Nephron progenitor cell (in vitro differentiated cells): ENCODE data around the gene CAD.
A peak's percentile ranks its signal among the peaks of the same experiment; 100 is the strongest.

ENCODE experiments used
- DNase-seq: peaks from one replicate; pipeline ENCODE4 v3.0.0; 2021
- H3K27ac Mint-ChIP-seq: 2 replicates; pipeline ENCODE4 v1.8.0; 2021; ENCODE audit warnings: mild to moderate bottlenecking, moderate library complexity, mixed read lengths
- H3K27me3 Mint-ChIP-seq: 2 replicates; pipeline ENCODE4 v1.8.0; 2021; ENCODE audit warnings: mild to moderate bottlenecking, low read depth, mixed read lengths; ENCODE audit not compliant: poor library complexity
- H3K36me3 Mint-ChIP-seq: 2 replicates; pipeline ENCODE4 v1.8.0; 2021; ENCODE audit warnings: low read depth, mixed read lengths
- H3K4me1 Mint-ChIP-seq: 2 replicates; pipeline ENCODE4 v1.8.0; 2021; ENCODE audit warnings: mixed read lengths
- H3K4me3 Mint-ChIP-seq: 2 replicates; pipeline ENCODE4 v1.8.0; 2021; ENCODE audit warnings: mild to moderate bottlenecking, moderate library complexity, mixed read lengths
- H3K9me3 Mint-ChIP-seq: 2 replicates; pipeline ENCODE4 v1.8.0; 2021; ENCODE audit warnings: mild to moderate bottlenecking, moderate library complexity, mixed read lengths
- CTCF ChIP-seq: fragments of 200-600 bp; sonication (generic); IDR thresholded peaks from 2 replicates; pipeline ENCODE4 v1.5.0; 2021; ENCODE audit warnings: antibody characterized with exemption

CAD gene

GRCh38 chr2:27225526-27225925 lies 8.4 kb downstream of the CAD start:
- Mint-ChIP-seq H3K27ac (peak overlapping the region; percentile 61), H3K4me3 (no peak overlapping the region), H3K36me3 (peaks cover 74% of the 10 kb centered on the region), H3K27me3 (peaks cover 4% of the 10 kb centered on the region), H3K9me3 (no peaks in the 10 kb centered on the region), H3K4me1 (no peaks in the 10 kb centered on the region)
- DNase-seq = no peak
- TF ChIP-seq CTCF = no peak

GRCh38 chr2:27227501-27227900 lies 10.3 kb downstream of the CAD start:
- Mint-ChIP-seq H3K4me3 (no peak overlapping the region), H3K27ac (no peak overlapping the region), H3K4me1 (no peaks in the 10 kb centered on the region), H3K9me3 (no peaks in the 10 kb centered on the region), H3K36me3 (peaks cover 76% of the 10 kb centered on the region), H3K27me3 (peaks cover 4% of the 10 kb centered on the region)
- no peak for TF ChIP-seq CTCF
- DNase-seq = no peak

- no peaks in the 10 kb centered on the region for H3K27me3 Mint-ChIP-seq
- no peak for TF ChIP-seq CTCF
- H3K9me3 Mint-ChIP-seq = no peaks in the 10 kb centered on the region
- DNase-seq = no peak
- peaks cover 73% of the 10 kb centered on the region for H3K36me3 Mint-ChIP-seq
- no peak overlapping the region for H3K27ac Mint-ChIP-seq
- H3K4me1 Mint-ChIP-seq = no peaks in the 10 kb centered on the region
- H3K4me3 Mint-ChIP-seq = no peak overlapping the region
Observed at GRCh38 chr2:27231921-27232320, 14.8 kb downstream of the CAD start.

GRCh38 chr2:27233341-27233740 lies 16.2 kb downstream of the CAD start:
- Mint-ChIP-seq H3K4me3 (no peak overlapping the region), H3K36me3 (peaks cover 70% of the 10 kb centered on the region), H3K9me3 (no peaks in the 10 kb centered on the region), H3K27me3 (no peaks in the 10 kb centered on the region), H3K4me1 (no peaks in the 10 kb centered on the region), H3K27ac (no peak overlapping the region)
- no peak for TF ChIP-seq CTCF
- DNase-seq = no peak

- H3K4me1 Mint-ChIP-seq = no peaks in the 10 kb centered on the region
- DNase-seq = no peak
- H3K9me3 Mint-ChIP-seq = no peaks in the 10 kb centered on the region
- H3K27me3 Mint-ChIP-seq = no peaks in the 10 kb centered on the region
- H3K4me3 Mint-ChIP-seq = no peak overlapping the region
- H3K27ac Mint-ChIP-seq = no peak overlapping the region
- no peak for TF ChIP-seq CTCF
- H3K36me3 Mint-ChIP-seq = peaks cover 82% of the 10 kb centered on the region
Observed at GRCh38 chr2:27236136-27236535, 19.0 kb downstream of the CAD start.

GRCh38 chr2:27236626-27237025 lies 19.5 kb downstream of the CAD start:
- Mint-ChIP-seq H3K27me3 (no peaks in the 10 kb centered on the region), H3K27ac (no peak overlapping the region), H3K9me3 (no peaks in the 10 kb centered on the region), H3K36me3 (peaks cover 82% of the 10 kb centered on the region), H3K4me3 (no peak overlapping the region), H3K4me1 (no peaks in the 10 kb centered on the region)
- no peak for DNase-seq
- TF ChIP-seq CTCF = no peak
